ENCODE results near the gene PTH. TPM values are rescaled to one million over a fixed set of nuclear protein-coding genes. Genes with fewer than 3 reads are reported as not detected.

PTH gene
- total and polyA plus RNA-seq, 2 of the 8 experiments (the other 6 are each of a cell fraction or from before 2014, with no cell fraction given): not detected

GRCh38 chr11:13446444-13446843 is 49.4 kb downstream of the PTH start:
- Histone ChIP-seq H3K4ac (replicated peaks; ENCODE audit: insufficient read length, low read depth, low read length) (no peak overlapping the region), H2BK5ac (ENCODE audit: low read depth, low read length) (no peak overlapping the region), H3K4me3 (ENCODE audit: extremely low read depth in 1 of 4, insufficient read depth in 2 of 4, low read depth in 3 of 4, low read length in 4 of 4) (no peak overlapping the region), H3K14ac (ENCODE audit: insufficient read length) (no peak overlapping the region), H2BK20ac (ENCODE audit: low read length) (no peak overlapping the region), H2AK5ac (ENCODE audit: low read depth, low read length) (no peak overlapping the region), H3K18ac (ENCODE audit: extremely low read depth, low read length) (no peak overlapping the region), H3K36me3 (ENCODE audit: control insufficient read depth in 2 of 4, insufficient read depth in 4 of 4, low read length in 3 of 4) (no peaks in the 10 kb centered on the region), H3K9me3 (ENCODE audit: insufficient read depth in 2 of 2, low read depth in 1 of 2, low read length in 1 of 2) (no peaks in the 10 kb centered on the region), H3K27me3 (replicated peaks in 1 of 4; ENCODE audit: control insufficient read depth in 3 of 4, extremely low read depth in 1 of 4, insufficient read depth in 3 of 4, low read length in 3 of 4) (no peaks in the 10 kb centered on the region), H3K79me1 (ENCODE audit: low read depth, low read length) (no peaks in the 10 kb centered on the region), H3K4me2 (ENCODE audit: insufficient read depth in 1 of 2, low read depth in 2 of 2, low read length in 2 of 2) (no peak overlapping the region), H3K23ac (ENCODE audit: insufficient read length) (no peak overlapping the region), H2BK120ac (replicated peaks; ENCODE audit: low read depth, low read length) (no peak overlapping the region), H2BK12ac (ENCODE audit: low read depth, low read length) (no peak overlapping the region), H3K4me1 (replicated peaks in 1 of 4; ENCODE audit: control insufficient read depth in 3 of 4, insufficient read depth in 4 of 4, low read length in 3 of 4) (no peaks in the 10 kb centered on the region; a peak in 2 of 7 replicates), H3K9ac (replicated peaks in 1 of 4; ENCODE audit: extremely low read depth in 1 of 4, low read depth in 3 of 4, low read length in 3 of 4) (no peak overlapping the region), H4K91ac (replicated peaks; ENCODE audit: insufficient read length, low read length) (no peak overlapping the region), H4K5ac (ENCODE audit: insufficient read length, low read depth, low read length) (no peak overlapping the region), H3K79me2 (ENCODE audit: control insufficient read depth in 1 of 2, insufficient read depth in 2 of 2, low read length in 2 of 2) (peaks cover 0 to 11% of the 10 kb centered on the region in 2 experiments; a peak in 2 of 4 replicates), H3K27ac (ENCODE audit: low read depth, low read length) (no peak overlapping the region), H3K56ac (replicated peaks; ENCODE audit: insufficient read length, low read depth, low read length) (no peak overlapping the region), H2AFZ (ENCODE audit: low read length) (no peak overlapping the region), H4K20me1 (replicated peaks in 1 of 2; ENCODE audit: control insufficient read depth in 1 of 2, insufficient read depth in 2 of 2, low read length in 2 of 2) (no peaks in the 10 kb centered on the region), H3K23me2 (ENCODE audit: low read depth, low read length) (no peaks in the 10 kb centered on the region), H2BK15ac (ENCODE audit: low read length) (no peak overlapping the region), H4K8ac (ENCODE audit: extremely low read depth, insufficient read depth, low read length) (no peak overlapping the region)
- CTCF ChIA-PET (ENCODE audit: partially characterized antibody): no interaction called here
- POLR2A ChIA-PET (ENCODE audit: partially characterized antibody): interaction anchor here (0.6 kb wide), 1 partner anchor 595 kb away, joined by 3 read pairs; no protein-coding TSS in a partner anchor
- DNase-seq (ENCODE audit: low read depth in 1 of 2, low spot score in 2 of 2): no peak
- no peak for FAIRE-seq
- TF ChIP-seq HDAC2 (IDR thresholded peaks at IDR 0.05; ENCODE audit: borderline replicate concordance in 1 of 2, low read depth in 2 of 2, low read length in 2 of 2) (no peak), SP4 (IDR thresholded peaks at IDR 0.05; ENCODE audit: low read length) (no peak), ZNF274 (IDR thresholded peaks at IDR 0.05; ENCODE audit: borderline replicate concordance, extremely low read depth, low read length) (no peak), TEAD4 (IDR thresholded peaks at IDR 0.05; ENCODE audit: low read depth, low read length) (no peak), POU5F1 (IDR thresholded peaks at IDR 0.05; ENCODE audit: low read depth, low read length) (no peak), KDM1A (IDR thresholded peaks at IDR 0.05; ENCODE audit: borderline replicate concordance, low read length) (no peak), SIRT6 (IDR thresholded peaks at IDR 0.05; ENCODE audit: low read length) (no peak), SIN3A (conservative IDR thresholded peaks at IDR 0.05 in 1 of 2, IDR thresholded peaks at IDR 0.05 in 1 of 2; ENCODE audit: low read depth in 1 of 2, low read length in 2 of 2) (no peak), MAFK (IDR thresholded peaks at IDR 0.05; ENCODE audit: low read depth, low read length) (no peak), JUN (IDR thresholded peaks at IDR 0.05; ENCODE audit: low read depth, low read length) (no peak), RAD21 (IDR thresholded peaks at IDR 0.05 in 1 of 2, conservative IDR thresholded peaks at IDR 0.05 in 1 of 2; ENCODE audit: low read depth in 2 of 2, low read length in 2 of 2) (no peak), KDM4A (IDR thresholded peaks at IDR 0.05; ENCODE audit: low read depth, low read length, severe bottlenecking) (no peak), KDM5A (IDR thresholded peaks at IDR 0.05; ENCODE audit: low read length) (no peak), GTF2F1 (IDR thresholded peaks at IDR 0.05; ENCODE audit: borderline replicate concordance, low read depth, low read length) (no peak)
- TF ChIP-seq, protein P1, sequence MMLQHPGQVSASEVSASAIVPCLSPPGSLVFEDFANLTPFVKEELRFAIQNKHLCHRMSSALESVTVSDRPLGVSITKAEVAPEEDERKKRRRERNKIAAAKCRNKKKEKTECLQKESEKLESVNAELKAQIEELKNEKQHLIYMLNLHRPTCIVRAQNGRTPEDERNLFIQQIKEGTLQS (IDR thresholded peaks at IDR 0.05; ENCODE audit: insufficient read depth, low read depth, low read length): no peak

Measured in H1 (cell line).